HEK293T (cell line): ENCODE results near the gene PRKCE.

Experiments used
- ARNT ChIP-seq: fragments of 450-650 bp; IDR thresholded peaks from 2 replicates; pipeline ENCODE4 v1.6.1; 2017; ENCODE audit warnings: mild to moderate bottlenecking
- BHLHE40 ChIP-seq: fragments of 450-650 bp; IDR thresholded peaks from 2 replicates; pipeline ENCODE4 v1.6.1; 2016; ENCODE audit warnings: mild to moderate bottlenecking, moderate library complexity, borderline replicate concordance
- CTBP1 ChIP-seq: fragments of 450-650 bp; IDR thresholded peaks from 2 replicates; pipeline ENCODE4 v1.6.1; 2016; ENCODE audit warnings: borderline replicate concordance
- ELF4 ChIP-seq: fragments of 450-650 bp; IDR thresholded peaks from 2 replicates; pipeline ENCODE4 v1.6.1; 2017; ENCODE audit warnings: antibody characterized with exemption
- FOXA1 ChIP-seq: fragments of 450-650 bp; IDR thresholded peaks from 2 replicates; pipeline ENCODE4 v1.6.1; 2016; ENCODE audit warnings: mild to moderate bottlenecking
- FOXK2 ChIP-seq: fragments of 450-650 bp; IDR thresholded peaks from 2 replicates; pipeline ENCODE4 v1.6.1; 2016; ENCODE audit warnings: mild to moderate bottlenecking
- FOXM1 ChIP-seq: fragments of 450-650 bp; IDR thresholded peaks from 2 replicates; pipeline ENCODE4 v1.6.1; 2017; ENCODE audit warnings: mild to moderate bottlenecking, borderline replicate concordance
- HDGF ChIP-seq: fragments of 450-650 bp; IDR thresholded peaks from 2 replicates; pipeline ENCODE4 v1.6.1; 2017; ENCODE audit warnings: antibody characterized with exemption, borderline replicate concordance
- LEF1 ChIP-seq: fragments of 450-650 bp; IDR thresholded peaks from 2 replicates; pipeline ENCODE4 v1.6.1; 2017; ENCODE audit warnings: mild to moderate bottlenecking, borderline replicate concordance
- NFRKB ChIP-seq: fragments of 450-650 bp; IDR thresholded peaks from 2 replicates; pipeline ENCODE4 v1.6.1; 2016; ENCODE audit warnings: mild to moderate bottlenecking, moderate library complexity
- PKNOX1 ChIP-seq: fragments of 450-650 bp; IDR thresholded peaks from 2 replicates; pipeline ENCODE4 v1.6.1; 2016
- SP1 ChIP-seq: fragments of 450-650 bp; IDR thresholded peaks from 2 replicates; pipeline ENCODE4 v1.6.1; 2017
- TARDBP ChIP-seq: fragments of 450-650 bp; IDR thresholded peaks from 2 replicates; pipeline ENCODE4 v1.6.1; 2016
- ZNF384 ChIP-seq: fragments of 450-650 bp; IDR thresholded peaks from 2 replicates; pipeline ENCODE4 v1.6.1; 2016

GRCh38 chr2:46226620-46227019, 575.1 kb downstream of the PRKCE start:
- TF ChIP-seq ELF4 (no peak), ZNF384 (no peak), FOXM1 (no peak), SP1 (no peak), PKNOX1 (no peak), ARNT (no peak), LEF1 (no peak), BHLHE40 (no peak), FOXA1 (no peak), HDGF (no peak), NFRKB (no peak), FOXK2 (no peak), CTBP1 (no peak), TARDBP (no peak)
